ENCODE data around the gene BIRC6. TPM values are rescaled to one million over a fixed set of nuclear protein-coding genes. Genes with fewer than 3 reads are reported as not detected.

Gene BIRC6
- total RNA-seq, 1 donor from 2014 or later = 73.0 TPM

GRCh38 chr2:32591669-32592463 lies 235.0 kb downstream of the BIRC6 start:
- DNase-seq (ENCODE audit: low read depth) = no peak
- Histone ChIP-seq H3K4me3 (ENCODE audit: low read depth, low read length) (no peak overlapping the region), H3K36me3 (ENCODE audit: control insufficient read depth, insufficient read depth, low read length) (no peaks in the 10 kb centered on the region), H3K27me3 (ENCODE audit: control insufficient read depth, insufficient read depth, low read length) (no peaks in the 10 kb centered on the region)
- TF ChIP-seq CTCF (IDR thresholded peaks at IDR 0.05; ENCODE audit: insufficient read depth, low read length, poor library complexity, severe bottlenecking) = no peak

- H3K4me3 ChIP-seq (ENCODE audit: low read depth, low read length) = no peak overlapping the region
- no peak for TF ChIP-seq CTCF (IDR thresholded peaks at IDR 0.05; ENCODE audit: insufficient read depth, low read length, poor library complexity, severe bottlenecking)
- no peak for DNase-seq (ENCODE audit: low read depth)
- no peaks in the 10 kb centered on the region for H3K27me3 ChIP-seq (ENCODE audit: control insufficient read depth, insufficient read depth, low read length)
- H3K36me3 ChIP-seq (ENCODE audit: control insufficient read depth, insufficient read depth, low read length) = no peaks in the 10 kb centered on the region
Measured at GRCh38 chr2:32594573-32594972, 237.8 kb downstream of the BIRC6 start.

- Histone ChIP-seq H3K4me3 (ENCODE audit: low read depth, low read length) (no peak overlapping the region), H3K36me3 (ENCODE audit: control insufficient read depth, insufficient read depth, low read length) (peaks cover 3% of the 10 kb centered on the region), H3K27me3 (ENCODE audit: control insufficient read depth, insufficient read depth, low read length) (no peaks in the 10 kb centered on the region)
- peak; percentile 5 for DNase-seq (ENCODE audit: low read depth)
- TF ChIP-seq CTCF (IDR thresholded peaks at IDR 0.05; ENCODE audit: insufficient read depth, low read length, poor library complexity, severe bottlenecking) = no peak
Measured at GRCh38 chr2:32611366-32611765, 254.5 kb downstream of the BIRC6 start.

GRCh38 chr2:32611771-32612170 lies 254.9 kb downstream of the BIRC6 start:
- no peak for DNase-seq (ENCODE audit: low read depth)

GRCh38 chr2:32614084-32614483 lies 257.3 kb downstream of the BIRC6 start:
- Histone ChIP-seq H3K27me3 (ENCODE audit: control insufficient read depth, insufficient read depth, low read length) (no peaks in the 10 kb centered on the region), H3K4me3 (ENCODE audit: low read depth, low read length) (no peak overlapping the region), H3K36me3 (ENCODE audit: control insufficient read depth, insufficient read depth, low read length) (peaks cover 4% of the 10 kb centered on the region)
- no peak for TF ChIP-seq CTCF (IDR thresholded peaks at IDR 0.05; ENCODE audit: insufficient read depth, low read length, poor library complexity, severe bottlenecking)
- no peak for DNase-seq (ENCODE audit: low read depth)

More at GRCh38 chr2:32611771-32612170, 254.9 kb downstream of the BIRC6 start:
- no peaks in the 10 kb centered on the region for H3K27me3 ChIP-seq (ENCODE audit: control insufficient read depth, insufficient read depth, low read length)
- no peak for TF ChIP-seq CTCF (IDR thresholded peaks at IDR 0.05; ENCODE audit: insufficient read depth, low read length, poor library complexity, severe bottlenecking)
- H3K4me3 ChIP-seq (ENCODE audit: low read depth, low read length) = no peak overlapping the region
- peaks cover 3% of the 10 kb centered on the region for H3K36me3 ChIP-seq (ENCODE audit: control insufficient read depth, insufficient read depth, low read length)
